Prostate gland (tissue), 2 donors: ENCODE data around the gene ARHGDIA.

Experiments
- POLR2A ChIP-seq: fragments of 450-650 bp; IDR thresholded peaks from one replicate; pipeline ENCODE4 v1.6.1; 2016; ENCODE audit warnings: antibody characterized with exemption, mild to moderate bottlenecking
- POLR2AphosphoS5 ChIP-seq: sonication (generic); formaldehyde crosslinking; IDR thresholded peaks from one replicate; pipeline ENCODE4 v1.6.1; 2017; ENCODE audit warnings: antibody characterized with exemption
- TF ChIP-seq, protein P1 (sequence below), 4 experiments: fragments of 200-600 bp in 2 of 4; fragments of 450-650 bp in 2 of 4; sonication (generic) in 2 of 4; IDR thresholded peaks; 1 replicate in 3 of 4; 2 replicates in 1 of 4; pipeline ENCODE4 v1.5.1; 2016 to 2019; ENCODE audit warnings: antibody characterized with exemption in 4 of 4, mild to moderate bottlenecking in 2 of 4, moderate library complexity in 2 of 4

DNA sequence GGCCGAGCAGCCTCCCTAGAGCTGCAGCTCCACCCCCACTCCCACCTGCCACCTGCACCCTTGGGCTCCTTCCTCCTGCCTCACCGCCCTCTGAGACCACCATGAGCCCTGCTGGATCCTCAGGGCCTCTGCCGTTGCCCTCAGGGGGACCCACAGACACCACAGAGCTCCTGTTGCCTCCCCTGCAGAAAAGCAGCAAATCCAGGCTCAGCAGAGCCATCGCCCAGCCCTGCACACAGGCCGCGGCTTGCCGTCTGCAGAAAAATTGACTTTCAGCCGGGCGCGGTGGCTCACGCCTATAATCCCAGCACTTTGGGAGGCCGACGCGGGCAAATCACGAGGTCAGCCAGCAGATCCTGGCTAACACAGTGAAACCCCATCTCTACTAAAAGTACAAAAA is 29.3 kb downstream of the ARHGDIA start:
- TF ChIP-seq, protein P1, sequence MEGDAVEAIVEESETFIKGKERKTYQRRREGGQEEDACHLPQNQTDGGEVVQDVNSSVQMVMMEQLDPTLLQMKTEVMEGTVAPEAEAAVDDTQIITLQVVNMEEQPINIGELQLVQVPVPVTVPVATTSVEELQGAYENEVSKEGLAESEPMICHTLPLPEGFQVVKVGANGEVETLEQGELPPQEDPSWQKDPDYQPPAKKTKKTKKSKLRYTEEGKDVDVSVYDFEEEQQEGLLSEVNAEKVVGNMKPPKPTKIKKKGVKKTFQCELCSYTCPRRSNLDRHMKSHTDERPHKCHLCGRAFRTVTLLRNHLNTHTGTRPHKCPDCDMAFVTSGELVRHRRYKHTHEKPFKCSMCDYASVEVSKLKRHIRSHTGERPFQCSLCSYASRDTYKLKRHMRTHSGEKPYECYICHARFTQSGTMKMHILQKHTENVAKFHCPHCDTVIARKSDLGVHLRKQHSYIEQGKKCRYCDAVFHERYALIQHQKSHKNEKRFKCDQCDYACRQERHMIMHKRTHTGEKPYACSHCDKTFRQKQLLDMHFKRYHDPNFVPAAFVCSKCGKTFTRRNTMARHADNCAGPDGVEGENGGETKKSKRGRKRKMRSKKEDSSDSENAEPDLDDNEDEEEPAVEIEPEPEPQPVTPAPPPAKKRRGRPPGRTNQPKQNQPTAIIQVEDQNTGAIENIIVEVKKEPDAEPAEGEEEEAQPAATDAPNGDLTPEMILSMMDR (IDR thresholded peaks at IDR 0.05) = no peak
- no peak for TF ChIP-seq POLR2A
- TF ChIP-seq POLR2AphosphoS5 = no peak
